Measurements from ENCODE around the gene NEB. TPM values are rescaled to one million over a fixed set of nuclear protein-coding genes. Genes with fewer than 3 reads are reported as not detected.
A peak's percentile ranks its signal among the peaks of the same experiment; 100 is the strongest.
"Not testable (repeated sequence)": the region's sequence is repeated elsewhere in the genome, so short reads cannot be mapped to it uniquely, and the experiment has no call there.

The NEB gene
- polyA plus RNA-seq, 4 donors = 0.36 to 16.1 (median 1.2) TPM

DNA sequence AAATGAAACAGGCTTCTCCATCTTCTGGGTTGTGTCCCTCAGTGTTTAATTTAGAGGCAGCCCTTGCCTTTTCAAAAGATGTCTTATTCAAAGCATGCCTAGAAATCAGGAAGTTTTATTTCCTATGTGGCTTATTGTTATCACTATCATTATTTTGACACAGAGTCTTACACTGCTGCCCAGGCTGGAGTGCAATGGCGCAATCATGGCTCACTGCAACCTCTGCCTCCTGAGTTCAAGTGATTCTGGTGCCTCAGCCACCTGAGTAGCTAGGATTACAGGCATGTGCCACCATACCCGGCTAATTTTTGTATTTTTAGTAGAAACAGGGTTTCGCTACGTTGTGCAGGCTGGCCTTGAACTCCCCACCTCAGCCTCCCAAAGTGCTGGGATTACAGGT is 87.8 kb downstream of the NEB start:
- 87 to 92% (median 92%) methylated on average over 4 of the region's 4 CpGs for WGBS, 3 donors
- not testable (repeated sequence) for H3K4me3 ChIP-seq (ENCODE audit: low read depth in 1 of 3, low read length in 3 of 3); H3K9me3 ChIP-seq (ENCODE audit: control insufficient read depth in 2 of 2, insufficient read depth in 1 of 2, low read depth in 1 of 2, low read length in 1 of 2); H3K27ac ChIP-seq (ENCODE audit: low read depth in 1 of 3, low read length in 2 of 3); H3K4me1 ChIP-seq (ENCODE audit: control insufficient read depth in 3 of 3, insufficient read depth in 2 of 3, low read depth in 1 of 3, low read length in 2 of 3); FAIRE-seq; H3K27me3 ChIP-seq (ENCODE audit: control insufficient read depth in 3 of 3, insufficient read depth in 3 of 3, low read length in 3 of 3); DNase-seq; H3K36me3 ChIP-seq (ENCODE audit: control insufficient read depth in 3 of 3, insufficient read depth in 2 of 3, low read depth in 1 of 3, low read length in 3 of 3)

DNA sequence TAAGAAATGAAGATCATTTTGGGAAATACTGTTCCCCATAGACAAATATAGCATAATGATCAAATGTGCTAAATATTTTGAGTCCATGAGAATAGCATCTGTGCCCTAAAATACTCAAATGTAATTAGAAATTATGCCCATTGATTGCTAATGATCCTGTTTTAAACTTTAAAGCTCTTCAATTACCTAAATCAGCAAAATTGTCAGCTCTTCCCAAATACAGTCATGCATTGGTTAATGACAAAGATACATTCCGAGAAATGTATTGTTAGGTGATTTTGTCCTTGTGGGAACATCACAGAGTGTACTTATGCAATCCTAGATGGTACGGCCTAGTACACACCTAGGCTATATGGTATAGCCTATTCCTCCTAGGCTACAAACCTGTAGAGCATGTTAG is 89.7 kb downstream of the NEB start:
- WGBS, 3 donors = 91 to 96% (median 96%) methylated on average over 2 of the region's 2 CpGs
- no peaks in the 10 kb centered on the region for H3K27me3 ChIP-seq (ENCODE audit: control insufficient read depth in 3 of 3, insufficient read depth in 3 of 3, low read length in 3 of 3)
- no peak for DNase-seq
- H3K27ac ChIP-seq (ENCODE audit: low read depth in 1 of 3, low read length in 2 of 3) = no peak overlapping the region
- no peaks in the 10 kb centered on the region for H3K4me1 ChIP-seq (ENCODE audit: control insufficient read depth in 3 of 3, insufficient read depth in 2 of 3, low read depth in 1 of 3, low read length in 2 of 3)
- H3K36me3 ChIP-seq (ENCODE audit: control insufficient read depth in 3 of 3, insufficient read depth in 2 of 3, low read depth in 1 of 3, low read length in 3 of 3) = no peaks in the 10 kb centered on the region
- no peak overlapping the region for H3K4me3 ChIP-seq (ENCODE audit: low read depth in 1 of 3, low read length in 3 of 3)
- no peak for FAIRE-seq
- no peaks in the 10 kb centered on the region for H3K9me3 ChIP-seq (ENCODE audit: control insufficient read depth in 2 of 2, insufficient read depth in 1 of 2, low read depth in 1 of 2, low read length in 1 of 2)

DNA sequence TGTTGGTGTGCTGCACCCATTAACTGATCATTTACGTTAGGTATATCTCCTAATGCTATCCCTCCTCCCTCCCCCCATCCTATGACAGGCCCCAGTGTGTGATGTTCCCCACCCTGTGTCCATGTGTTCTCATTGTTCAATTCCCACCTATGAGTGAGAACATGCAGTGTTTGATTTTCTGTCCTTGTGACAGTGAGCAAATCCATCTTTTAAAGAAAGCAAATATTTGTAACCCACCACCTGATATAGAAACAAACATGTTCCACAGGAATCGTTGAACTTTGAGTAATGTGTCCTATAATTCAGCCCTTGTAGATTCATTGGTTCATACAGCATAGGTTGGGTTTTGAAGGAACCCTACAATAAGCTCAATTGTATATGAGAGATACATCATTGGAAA is 92.4 kb downstream of the NEB start:
- DNase-seq; FAIRE-seq; H3K27me3 ChIP-seq (ENCODE audit: control insufficient read depth in 3 of 3, insufficient read depth in 3 of 3, low read length in 3 of 3); H3K27ac ChIP-seq (ENCODE audit: low read depth in 1 of 3, low read length in 2 of 3); H3K36me3 ChIP-seq (ENCODE audit: control insufficient read depth in 3 of 3, insufficient read depth in 2 of 3, low read depth in 1 of 3, low read length in 3 of 3); H3K9me3 ChIP-seq (ENCODE audit: control insufficient read depth in 2 of 2, insufficient read depth in 1 of 2, low read depth in 1 of 2, low read length in 1 of 2); H3K4me3 ChIP-seq (ENCODE audit: low read depth in 1 of 3, low read length in 3 of 3): not testable (repeated sequence)
- 76 to 82% (median 77%) methylated on average over 2 of the region's 2 CpGs for WGBS, 3 donors
- peaks cover 3 to 14% (median 4%) of the 10 kb centered on the region in 3 donors for H3K4me1 ChIP-seq (ENCODE audit: control insufficient read depth in 3 of 3, insufficient read depth in 2 of 3, low read depth in 1 of 3, low read length in 2 of 3)

DNA sequence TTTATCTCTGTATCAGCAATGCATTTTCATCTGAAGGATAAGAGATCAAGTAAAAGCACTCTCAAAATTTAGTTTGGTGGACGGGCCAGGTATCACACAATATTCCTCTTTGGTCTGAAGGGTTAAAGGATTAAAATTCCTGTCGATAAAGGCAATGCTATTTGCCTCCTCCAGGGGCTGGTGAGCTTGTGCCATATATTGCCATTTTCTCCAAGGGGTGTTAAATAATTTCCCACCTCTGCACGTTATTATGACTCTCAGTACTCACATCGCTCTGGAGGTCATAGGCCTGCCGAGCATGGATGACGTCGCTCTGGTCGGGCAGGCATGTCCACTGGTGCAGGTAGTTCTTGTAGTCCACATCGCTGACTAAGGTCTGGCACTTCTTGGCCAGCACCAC is 94.2 kb downstream of the NEB start:
- peaks cover 3 to 16% (median 4%) of the 10 kb centered on the region in 3 donors for H3K4me1 ChIP-seq (ENCODE audit: control insufficient read depth in 3 of 3, insufficient read depth in 2 of 3, low read depth in 1 of 3, low read length in 2 of 3)
- 93 to 94% (median 94%) methylated on average over 8 to 9 of the region's 9 CpGs for WGBS, 3 donors
- H3K36me3 ChIP-seq (ENCODE audit: control insufficient read depth in 3 of 3, insufficient read depth in 2 of 3, low read depth in 1 of 3, low read length in 3 of 3) = no peaks in the 10 kb centered on the region
- no peaks in the 10 kb centered on the region for H3K27me3 ChIP-seq (ENCODE audit: control insufficient read depth in 3 of 3, insufficient read depth in 3 of 3, low read length in 3 of 3)
- no peak overlapping the region for H3K4me3 ChIP-seq (ENCODE audit: low read depth in 1 of 3, low read length in 3 of 3)
- peaks cover 0 to 4% of the 10 kb centered on the region in 2 donors for H3K9me3 ChIP-seq (ENCODE audit: control insufficient read depth in 2 of 2, insufficient read depth in 1 of 2, low read depth in 1 of 2, low read length in 1 of 2)
- DNase-seq (no peak), FAIRE-seq (no peak)
- no peak overlapping the region for H3K27ac ChIP-seq (ENCODE audit: low read depth in 1 of 3, low read length in 2 of 3)

DNA sequence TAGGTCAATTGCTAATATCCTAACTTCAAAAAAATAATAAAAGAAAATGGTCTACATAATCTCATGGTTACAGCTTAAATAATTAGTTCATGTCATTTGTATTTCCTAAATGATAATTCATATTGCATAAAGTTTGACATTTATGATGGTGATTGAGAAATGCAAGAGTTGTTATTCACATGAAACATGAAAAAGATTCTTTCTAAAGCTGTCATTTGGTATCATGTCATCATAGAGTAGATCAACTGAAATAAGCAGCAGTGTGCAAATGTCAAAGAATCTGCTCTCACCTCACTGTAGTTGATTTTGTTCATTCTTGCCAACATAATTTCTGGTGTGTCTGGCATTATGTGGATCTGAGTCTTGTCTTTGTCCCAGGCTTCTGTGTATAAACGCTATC is 95.3 kb downstream of the NEB start:
- Histone ChIP-seq H3K4me1 (ENCODE audit: control insufficient read depth in 3 of 3, insufficient read depth in 2 of 3, low read depth in 1 of 3, low read length in 2 of 3) (peaks cover 3 to 16% (median 4%) of the 10 kb centered on the region in 3 donors), H3K36me3 (ENCODE audit: control insufficient read depth in 3 of 3, insufficient read depth in 2 of 3, low read depth in 1 of 3, low read length in 3 of 3) (no peaks in the 10 kb centered on the region), H3K4me3 (ENCODE audit: low read depth in 1 of 3, low read length in 3 of 3) (no peak overlapping the region), H3K27ac (ENCODE audit: low read depth in 1 of 3, low read length in 2 of 3) (no peak overlapping the region), H3K27me3 (ENCODE audit: control insufficient read depth in 3 of 3, insufficient read depth in 3 of 3, low read length in 3 of 3) (no peaks in the 10 kb centered on the region), H3K9me3 (ENCODE audit: control insufficient read depth in 2 of 2, insufficient read depth in 1 of 2, low read depth in 1 of 2, low read length in 1 of 2) (peaks cover 0 to 4% of the 10 kb centered on the region in 2 donors)
- no peak for DNase-seq
- no peak for FAIRE-seq
- WGBS, 3 donors = 84 to 93% (median 92%) methylated on average over 1 of the region's 1 CpG

DNA sequence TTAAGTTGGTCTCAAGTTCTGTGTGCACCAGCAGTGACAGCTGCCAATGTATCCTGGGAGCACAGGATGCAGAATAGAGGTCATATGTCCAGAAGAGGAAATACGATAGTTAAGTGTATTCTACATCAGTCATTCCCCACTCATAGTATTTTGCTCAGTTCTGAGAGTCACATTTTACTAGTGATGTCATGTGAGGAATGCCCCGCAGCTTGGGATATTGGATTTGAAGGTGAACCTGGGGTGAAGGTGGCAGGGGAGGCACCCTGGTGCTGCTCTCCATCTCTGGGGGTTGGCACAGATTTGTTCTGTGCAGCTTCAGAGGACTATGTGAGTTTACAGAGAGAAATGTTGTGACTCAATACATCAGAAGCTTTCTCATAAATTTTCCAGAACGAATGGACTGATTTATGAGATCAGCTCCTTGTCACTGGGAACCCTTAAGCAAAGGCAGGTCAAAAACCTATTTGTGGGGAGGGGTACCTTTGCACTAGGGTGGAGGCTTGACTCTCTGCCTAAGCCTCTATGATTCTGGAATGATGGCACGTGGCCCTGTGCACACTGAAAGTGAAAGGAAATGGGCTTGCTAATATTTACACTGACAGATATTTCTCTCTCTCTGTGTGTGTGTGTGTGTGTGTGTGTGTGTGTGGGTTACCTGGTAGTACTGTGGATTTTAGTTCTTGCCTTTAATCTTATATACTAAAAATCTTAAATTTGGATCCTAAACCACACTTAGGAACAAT is 95.9 kb downstream of the NEB start:
- peaks cover 3 to 16% (median 4%) of the 10 kb centered on the region in 3 donors for H3K4me1 ChIP-seq (ENCODE audit: control insufficient read depth in 3 of 3, insufficient read depth in 2 of 3, low read depth in 1 of 3, low read length in 2 of 3)
- H3K36me3 ChIP-seq (ENCODE audit: control insufficient read depth in 3 of 3, insufficient read depth in 2 of 3, low read depth in 1 of 3, low read length in 3 of 3) = no peaks in the 10 kb centered on the region
- WGBS, 3 donors = 31 to 37% (median 37%) methylated on average over 4 of the region's 4 CpGs
- FAIRE-seq = no peak
- peak overlapping the region in 2 of 3 donors; percentile 57 to 59 for H3K27ac ChIP-seq (ENCODE audit: low read depth in 1 of 3, low read length in 2 of 3)
- DNase-seq = peak; percentile 39 to 73
- H3K9me3 ChIP-seq (ENCODE audit: control insufficient read depth in 2 of 2, insufficient read depth in 1 of 2, low read depth in 1 of 2, low read length in 1 of 2) = peaks cover 0 to 4% of the 10 kb centered on the region in 2 donors
- H3K4me3 ChIP-seq (ENCODE audit: low read depth in 1 of 3, low read length in 3 of 3) = peak overlapping the region in 1 of 3 donors; percentile 11
- H3K27me3 ChIP-seq (ENCODE audit: control insufficient read depth in 3 of 3, insufficient read depth in 3 of 3, low read length in 3 of 3) = no peaks in the 10 kb centered on the region

DNA sequence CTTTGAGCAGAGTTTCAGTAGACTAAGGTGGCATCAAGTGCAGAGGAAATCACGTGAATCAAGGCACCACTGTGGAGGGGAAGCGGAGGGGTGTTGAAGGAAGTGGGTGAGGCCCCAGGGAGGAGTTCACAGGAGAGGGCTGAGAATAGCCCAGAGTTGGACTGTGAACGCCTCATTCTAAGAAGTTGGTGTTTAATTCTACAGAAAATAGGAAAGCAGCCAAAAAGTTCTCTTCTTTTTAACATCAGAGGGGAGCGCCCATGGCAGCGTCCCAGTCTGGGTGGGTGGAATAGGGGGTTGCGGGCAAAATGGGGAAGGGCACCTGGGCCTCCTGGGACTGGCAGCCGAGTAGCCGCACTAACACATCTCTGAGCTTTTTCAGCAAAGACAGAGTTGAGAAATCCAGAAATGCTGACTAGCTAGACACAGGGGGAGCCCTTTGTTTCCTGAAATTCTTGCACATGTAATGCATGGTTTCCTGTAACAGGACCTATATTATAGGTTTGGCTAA is 97.0 kb downstream of the NEB start:
- H3K27me3 ChIP-seq (ENCODE audit: control insufficient read depth in 3 of 3, insufficient read depth in 3 of 3, low read length in 3 of 3) = no peaks in the 10 kb centered on the region
- FAIRE-seq (no peak), DNase-seq (peak; percentile 49 to 80)
- peak overlapping the region in 2 of 3 donors; percentile 21 to 57 for H3K27ac ChIP-seq (ENCODE audit: low read depth in 1 of 3, low read length in 2 of 3)
- H3K4me3 ChIP-seq (ENCODE audit: low read depth in 1 of 3, low read length in 3 of 3) = no peak overlapping the region
- peaks cover 0 to 4% of the 10 kb centered on the region in 2 donors for H3K9me3 ChIP-seq (ENCODE audit: control insufficient read depth in 2 of 2, insufficient read depth in 1 of 2, low read depth in 1 of 2, low read length in 1 of 2)
- no peaks in the 10 kb centered on the region for H3K36me3 ChIP-seq (ENCODE audit: control insufficient read depth in 3 of 3, insufficient read depth in 2 of 3, low read depth in 1 of 3, low read length in 3 of 3)
- 46 to 66% (median 52%) methylated on average over 8 of the region's 8 CpGs for WGBS, 3 donors
- peaks cover 3 to 17% (median 4%) of the 10 kb centered on the region in 3 donors for H3K4me1 ChIP-seq (ENCODE audit: control insufficient read depth in 3 of 3, insufficient read depth in 2 of 3, low read depth in 1 of 3, low read length in 2 of 3)

DNA sequence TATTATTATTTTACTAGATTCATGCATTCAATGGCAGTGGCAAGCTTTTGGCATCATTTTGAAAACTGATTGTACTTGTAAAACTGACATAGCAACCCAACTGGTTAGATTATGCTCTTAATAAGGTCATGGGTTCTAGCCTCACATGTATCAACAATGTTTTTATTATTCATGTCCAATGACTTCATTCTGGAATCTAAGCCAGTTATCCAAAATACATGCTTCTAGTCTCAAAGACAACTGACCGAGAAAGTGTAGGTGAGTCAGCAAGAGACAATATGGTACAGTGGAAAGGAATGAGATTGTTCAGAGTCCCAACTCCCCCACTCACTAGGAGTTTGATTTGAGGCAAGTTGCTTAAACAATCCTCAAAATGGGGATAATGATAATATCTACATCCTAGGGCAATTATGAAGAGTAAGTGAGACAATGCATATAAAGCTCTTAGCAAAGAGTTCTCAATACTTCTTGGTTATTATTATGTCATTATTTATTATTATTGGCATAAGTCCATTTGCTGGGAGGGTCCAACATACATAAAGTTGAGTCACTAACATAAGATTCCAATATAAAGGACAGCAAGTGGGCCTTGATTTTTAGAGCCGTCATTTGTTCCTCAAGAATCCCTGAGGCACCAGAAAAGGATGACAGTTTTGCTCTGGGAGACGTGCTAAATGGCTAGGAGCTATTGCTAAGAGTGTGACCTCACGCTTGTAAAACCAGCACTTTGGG is 99.4 kb downstream of the NEB start:
- Histone ChIP-seq H3K4me3 (ENCODE audit: low read depth in 1 of 3, low read length in 3 of 3) (no peak overlapping the region), H3K36me3 (ENCODE audit: control insufficient read depth in 3 of 3, insufficient read depth in 2 of 3, low read depth in 1 of 3, low read length in 3 of 3) (no peaks in the 10 kb centered on the region), H3K4me1 (ENCODE audit: control insufficient read depth in 3 of 3, insufficient read depth in 2 of 3, low read depth in 1 of 3, low read length in 2 of 3) (peaks cover 3 to 35% (median 4%) of the 10 kb centered on the region in 3 donors), H3K9me3 (ENCODE audit: control insufficient read depth in 2 of 2, insufficient read depth in 1 of 2, low read depth in 1 of 2, low read length in 1 of 2) (peaks cover 0 to 4% of the 10 kb centered on the region in 2 donors), H3K27ac (ENCODE audit: low read depth in 1 of 3, low read length in 2 of 3) (no peak overlapping the region), H3K27me3 (ENCODE audit: control insufficient read depth in 3 of 3, insufficient read depth in 3 of 3, low read length in 3 of 3) (no peaks in the 10 kb centered on the region)
- no peak for DNase-seq
- no peak for FAIRE-seq
- WGBS, 3 donors = 93 to 97% (median 97%) methylated on average over 4 of the region's 4 CpGs
